H1 (cell line): Measurements from ENCODE around the gene POLRMT.

ENCODE experiments used
- CTCF ChIP-seq, 3 experiments: IDR thresholded peaks; 1 replicate in 2 of 3; 2 replicates in 1 of 3; pipeline versions ENCODE4 v1.5.1 to v1.6.1; 2011; ENCODE audit warnings: low read length in 3 of 3, mild to moderate bottlenecking in 3 of 3, inconsistent platforms in 2 of 3, low read depth in 1 of 3, moderate library complexity in 1 of 3; ENCODE audit not compliant: insufficient read depth in 1 of 3; ENCODE audit errors: control extremely low read depth in 1 of 3
- EP300 ChIP-seq, 2 experiments: IDR thresholded peaks; 1 replicate in 1 of 2; 2 replicates in 1 of 2; pipeline ENCODE4 v1.6.1; 2011 to 2012; ENCODE audit warnings: low read depth in 2 of 2, low read length in 2 of 2, mild to moderate bottlenecking in 2 of 2, borderline replicate concordance in 1 of 2, inconsistent platforms in 1 of 2, moderate library complexity in 1 of 2
- GTF2F1 ChIP-seq: IDR thresholded peaks from 2 replicates; pipeline ENCODE4 v1.6.1; 2012; ENCODE audit warnings: low read depth, low read length, improper control_type of control experiment, borderline replicate concordance
- JUN ChIP-seq: IDR thresholded peaks from 2 replicates; pipeline ENCODE4 v1.6.1; 2011; ENCODE audit warnings: low read depth, mild to moderate bottlenecking, improper control_type of control experiment, low read length
- KDM1A ChIP-seq: fragments of 200-600, 300-600 bp; sonication (generic); IDR thresholded peaks from 2 replicates; pipeline ENCODE4 v1.7.1; 2016; ENCODE audit warnings: mild to moderate bottlenecking, low read length, borderline replicate concordance
- NRF1 ChIP-seq: IDR thresholded peaks from 2 replicates; pipeline ENCODE4 v1.6.1; 2011; ENCODE audit warnings: mild to moderate bottlenecking, low read depth, low read length, improper control_type of control experiment
- PHF8 ChIP-seq: fragments of 200-600 bp; sonication (generic); conservative IDR thresholded peaks from 2 replicates; pipeline ENCODE4 v1.7.1; 2012; ENCODE audit warnings: low read depth, mild to moderate bottlenecking, inconsistent platforms, low read length, moderate library complexity
- POLR2A ChIP-seq, 2 experiments: IDR thresholded peaks; 1 replicate in 1 of 2; 2 replicates in 1 of 2; pipeline ENCODE4 v1.6.1; 2011; ENCODE audit warnings: low read depth in 2 of 2, low read length in 2 of 2, mild to moderate bottlenecking in 2 of 2; ENCODE audit errors: control extremely low read depth in 1 of 2

GRCh38 chr19:658916-659839, 25.8 kb upstream of the POLRMT start:
- TF ChIP-seq CTCF (IDR thresholded peaks at IDR 0.05; ENCODE audit: control extremely low read depth in 1 of 3, insufficient read depth in 1 of 3, low read depth in 1 of 3, low read length in 3 of 3) (no peak), EP300 (IDR thresholded peaks at IDR 0.05; ENCODE audit: borderline replicate concordance in 1 of 2, low read depth in 2 of 2, low read length in 2 of 2) (no peak), POLR2A (IDR thresholded peaks at IDR 0.05; ENCODE audit: control extremely low read depth in 1 of 2, low read depth in 2 of 2, low read length in 2 of 2) (no peak), JUN (no peak), KDM1A (no peak), GTF2F1 (no peak), NRF1 (no peak), PHF8 (no peak)
